BLaER1 (cell line): ENCODE measurements around the gene ATP2B1.

ENCODE experiments used
- H3K27ac ChIP-seq: shearing (Covaris generic); formaldehyde crosslinking; 2 replicates; pipeline ENCODE4 v1.8.1; 2022
- H3K27me3 ChIP-seq: shearing (Covaris generic); formaldehyde crosslinking; 2 replicates; pipeline ENCODE4 v1.8.1; 2022
- H3K36me3 ChIP-seq: shearing (Covaris generic); formaldehyde crosslinking; 2 replicates; pipeline ENCODE4 v1.8.1; 2022
- H3K4me1 ChIP-seq: shearing (Covaris generic); formaldehyde crosslinking; 2 replicates; pipeline ENCODE4 v1.8.1; 2022
- H3K4me2 ChIP-seq: shearing (Covaris generic); formaldehyde crosslinking; 2 replicates; pipeline ENCODE4 v1.8.1; 2022
- H3K4me3 ChIP-seq: shearing (Covaris generic); formaldehyde crosslinking; 2 replicates; pipeline ENCODE4 v1.8.1; 2022
- H3K9ac ChIP-seq: shearing (Covaris generic); formaldehyde crosslinking; 2 replicates; pipeline ENCODE4 v1.8.1; 2022
- H3K9me3 ChIP-seq: shearing (Covaris generic); formaldehyde crosslinking; 2 replicates; pipeline ENCODE4 v1.8.1; 2022
- H4K20me1 ChIP-seq: shearing (Covaris generic); formaldehyde crosslinking; 2 replicates; pipeline ENCODE4 v1.8.1; 2022
- Cebpa-rat ChIP-seq: shearing (Covaris generic); IDR thresholded peaks from 2 replicates; pipeline ENCODE4 v1.8.1; 2022

Gene ATP2B1

GRCh38 chr12:89540586-89540985, 168.1 kb downstream of the ATP2B1 start:
- no peak for TF ChIP-seq Cebpa-rat
- Histone ChIP-seq H3K4me2 (no peak overlapping the region), H3K27me3 (no peaks in the 10 kb centered on the region), H4K20me1 (no peaks in the 10 kb centered on the region), H3K27ac (no peak overlapping the region), H3K4me1 (peaks cover 16% of the 10 kb centered on the region), H3K4me3 (no peak overlapping the region), H3K9ac (no peak overlapping the region), H3K36me3 (no peaks in the 10 kb centered on the region), H3K9me3 (no peaks in the 10 kb centered on the region)

GRCh38 chr12:89539426-89540223, 169.0 kb downstream of the ATP2B1 start:
- Histone ChIP-seq H3K4me1 (peaks cover 6% of the 10 kb centered on the region), H3K4me2 (no peak overlapping the region), H3K9me3 (no peaks in the 10 kb centered on the region), H3K27ac (no peak overlapping the region), H3K9ac (no peak overlapping the region), H3K36me3 (no peaks in the 10 kb centered on the region), H4K20me1 (no peaks in the 10 kb centered on the region), H3K4me3 (no peak overlapping the region), H3K27me3 (no peaks in the 10 kb centered on the region)
- no peak for TF ChIP-seq Cebpa-rat

DNA sequence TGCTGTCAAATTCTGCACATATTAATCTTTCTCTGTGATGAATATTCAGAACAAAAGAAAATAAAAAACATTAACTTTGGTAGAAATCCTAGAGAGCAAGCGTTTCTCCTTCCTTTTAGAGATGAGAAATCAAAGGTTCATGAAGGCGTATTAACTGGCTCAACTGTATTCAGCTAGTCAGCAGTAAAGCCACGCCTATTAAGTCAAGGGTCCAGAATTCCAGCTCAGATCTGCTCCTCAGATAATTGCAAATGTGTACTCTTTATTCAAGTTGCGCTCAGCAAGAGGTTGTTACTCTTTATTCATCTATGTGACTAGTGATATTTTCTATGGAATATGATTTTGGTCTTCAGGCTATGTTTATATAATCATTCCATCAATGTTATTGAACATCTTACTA, 169.7 kb downstream of the ATP2B1 start:
- Histone ChIP-seq H3K27ac (no peak overlapping the region), H3K4me2 (no peak overlapping the region), H3K27me3 (no peaks in the 10 kb centered on the region), H3K9ac (no peak overlapping the region), H3K4me3 (no peak overlapping the region), H3K9me3 (no peaks in the 10 kb centered on the region), H3K4me1 (no peaks in the 10 kb centered on the region), H4K20me1 (peaks cover 4% of the 10 kb centered on the region), H3K36me3 (no peaks in the 10 kb centered on the region)
- no peak for TF ChIP-seq Cebpa-rat
